Measurements from ENCODE around the gene HS6ST3. TPM values are rescaled to one million over a fixed set of nuclear protein-coding genes. Genes with fewer than 3 reads are reported as not detected.
"Not testable (repeated sequence)": the region's sequence is repeated elsewhere in the genome, so short reads cannot be mapped to it uniquely, and the experiment has no call there.

The HS6ST3 gene
- total and polyA plus RNA-seq, 12 donors, result 2.1 to 27.1 (median 6.2) TPM

DNA sequence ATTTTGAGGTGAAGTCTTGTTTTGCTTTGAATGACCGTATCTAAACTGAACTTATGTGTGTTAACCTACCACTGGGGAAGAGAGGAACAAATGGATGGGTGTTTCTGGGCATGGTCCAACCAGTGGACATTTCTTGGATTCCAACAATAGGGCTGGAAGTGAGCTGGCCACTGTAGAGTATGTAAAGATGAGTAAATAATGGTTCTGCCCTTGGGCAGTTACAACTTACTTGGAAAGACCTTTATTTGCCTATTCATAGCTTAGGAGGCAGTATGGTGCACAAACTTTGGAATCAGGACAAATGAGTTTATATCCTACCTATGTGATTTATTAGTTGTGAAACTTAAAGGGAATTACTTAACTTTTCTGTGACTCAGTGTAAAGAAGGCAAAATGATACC lies 429.5 kb downstream of the HS6ST3 start:
- no peak overlapping the region for H3K4me3 ChIP-seq
- WGBS, 4 donors, result 84 to 100% (median 85%) methylated on average over 1 of the region's 1 CpG
- TF ChIP-seq POLR2A (IDR thresholded peaks at IDR 0.05), result no peak
- TF ChIP-seq, protein P1, sequence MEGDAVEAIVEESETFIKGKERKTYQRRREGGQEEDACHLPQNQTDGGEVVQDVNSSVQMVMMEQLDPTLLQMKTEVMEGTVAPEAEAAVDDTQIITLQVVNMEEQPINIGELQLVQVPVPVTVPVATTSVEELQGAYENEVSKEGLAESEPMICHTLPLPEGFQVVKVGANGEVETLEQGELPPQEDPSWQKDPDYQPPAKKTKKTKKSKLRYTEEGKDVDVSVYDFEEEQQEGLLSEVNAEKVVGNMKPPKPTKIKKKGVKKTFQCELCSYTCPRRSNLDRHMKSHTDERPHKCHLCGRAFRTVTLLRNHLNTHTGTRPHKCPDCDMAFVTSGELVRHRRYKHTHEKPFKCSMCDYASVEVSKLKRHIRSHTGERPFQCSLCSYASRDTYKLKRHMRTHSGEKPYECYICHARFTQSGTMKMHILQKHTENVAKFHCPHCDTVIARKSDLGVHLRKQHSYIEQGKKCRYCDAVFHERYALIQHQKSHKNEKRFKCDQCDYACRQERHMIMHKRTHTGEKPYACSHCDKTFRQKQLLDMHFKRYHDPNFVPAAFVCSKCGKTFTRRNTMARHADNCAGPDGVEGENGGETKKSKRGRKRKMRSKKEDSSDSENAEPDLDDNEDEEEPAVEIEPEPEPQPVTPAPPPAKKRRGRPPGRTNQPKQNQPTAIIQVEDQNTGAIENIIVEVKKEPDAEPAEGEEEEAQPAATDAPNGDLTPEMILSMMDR (IDR thresholded peaks at IDR 0.05), result no peak
- no peak for DNase-seq
- no peak overlapping the region for H3K27ac ChIP-seq
- H3K27me3 ChIP-seq, result no peaks in the 10 kb centered on the region
- H3K9me3 ChIP-seq (replicated peaks in 1 of 3), result no peaks in the 10 kb centered on the region
- intact Hi-C loops (cut with DNase I), result no loop called here
- H3K36me3 ChIP-seq (replicated peaks in 1 of 2), result no peaks in the 10 kb centered on the region
- H3K4me1 ChIP-seq (replicated peaks in 1 of 2), result no peaks in the 10 kb centered on the region

DNA sequence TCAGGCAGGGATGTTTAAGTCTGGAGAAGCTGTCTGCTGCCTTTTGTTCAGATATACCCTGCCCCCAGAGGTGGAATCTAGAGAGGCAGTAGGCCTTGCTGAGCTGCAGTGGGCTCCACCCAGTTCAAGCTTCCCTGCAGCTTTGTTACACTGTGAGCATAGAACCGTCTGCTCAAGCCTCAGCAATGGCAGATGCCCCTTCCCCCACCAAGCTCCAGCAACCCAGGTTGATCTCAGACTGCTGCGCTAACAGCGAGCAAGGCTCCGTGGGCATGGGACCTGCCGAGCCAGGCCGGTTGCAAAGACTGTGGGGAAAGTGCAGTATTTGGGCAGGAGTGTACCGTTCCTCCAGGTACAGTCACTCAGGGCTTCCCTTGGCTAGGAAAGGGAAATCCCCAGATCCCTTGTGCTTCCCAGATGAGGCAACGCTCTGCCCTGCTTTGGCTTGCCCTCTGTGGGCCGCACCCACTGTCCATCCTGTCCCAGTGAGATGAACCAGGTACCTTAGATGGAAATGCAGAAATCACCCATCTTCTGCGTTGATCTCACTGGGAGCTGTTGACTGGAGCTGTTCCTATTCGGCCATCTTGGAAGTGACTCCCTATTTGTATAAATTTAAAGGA lies 434.6 kb downstream of the HS6ST3 start:
- H3K36me3 ChIP-seq (replicated peaks in 1 of 2); H3K27me3 ChIP-seq; DNase-seq; H3K27ac ChIP-seq; H3K9me3 ChIP-seq (replicated peaks in 1 of 3); intact Hi-C loops (cut with DNase I); H3K4me3 ChIP-seq; H3K4me1 ChIP-seq (replicated peaks in 1 of 2): not testable (repeated sequence)
- 83 to 94% (median 91%) methylated on average over 6 to 11 of the region's 11 CpGs for WGBS, 4 donors

DNA sequence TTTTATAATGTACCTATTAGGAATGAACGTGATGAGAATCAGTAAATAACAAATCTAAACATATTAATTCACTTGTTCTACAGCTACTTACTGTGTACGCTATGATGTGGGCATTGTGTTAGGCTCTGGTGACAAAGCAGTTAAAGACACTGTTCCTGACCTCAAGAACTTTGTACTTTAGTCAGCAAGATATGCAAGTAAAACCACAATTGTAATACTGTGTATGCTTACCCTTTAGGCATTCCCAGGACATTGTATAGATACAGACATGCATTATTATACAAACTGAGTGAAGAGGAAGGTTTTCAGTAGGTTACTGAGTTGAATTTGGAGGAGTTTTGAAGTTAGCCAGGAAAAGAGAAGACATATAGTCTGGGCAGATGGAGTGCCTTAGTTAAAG lies 435.8 kb downstream of the HS6ST3 start:
- Histone ChIP-seq H3K27ac (no peak overlapping the region), H3K36me3 (replicated peaks in 1 of 2) (no peaks in the 10 kb centered on the region), H3K4me3 (no peak overlapping the region), H3K9me3 (replicated peaks in 1 of 3) (no peaks in the 10 kb centered on the region), H3K4me1 (replicated peaks in 1 of 2) (peaks cover 0 to 3% of the 10 kb centered on the region in 2 donors), H3K27me3 (no peaks in the 10 kb centered on the region)
- TF ChIP-seq, protein P1 (IDR thresholded peaks at IDR 0.05), result no peak
- no peak for TF ChIP-seq POLR2A (IDR thresholded peaks at IDR 0.05)
- intact Hi-C loops (cut with DNase I), result no loop called here
- no peak for DNase-seq
- WGBS, 4 donors, result 88 to 91% (median 89%) methylated on average over 2 of the region's 2 CpGs

DNA sequence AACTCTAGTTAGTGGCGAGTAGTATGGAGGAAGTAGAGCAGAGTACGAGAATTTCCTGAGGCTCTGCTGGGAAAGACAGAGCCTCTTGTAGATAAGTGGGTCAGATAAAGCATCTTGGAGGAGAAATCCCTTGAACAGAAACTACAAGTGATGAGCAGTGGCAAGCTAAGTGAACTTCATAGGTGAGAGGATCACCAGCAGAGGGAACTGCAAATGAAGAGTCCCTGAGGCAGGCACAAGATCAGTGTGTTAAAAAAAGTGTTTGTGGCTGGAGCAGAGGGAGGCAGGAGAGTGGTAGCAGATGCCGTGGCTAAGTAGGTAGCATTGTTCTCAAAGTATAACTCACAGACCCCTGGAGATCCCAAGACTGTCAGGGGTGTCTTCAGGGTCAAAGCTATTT lies 437.6 kb downstream of the HS6ST3 start:
- 67 to 70% (median 69%) methylated on average over 3 of the region's 3 CpGs for WGBS, 4 donors
- Histone ChIP-seq H3K27ac (no peak overlapping the region), H3K36me3 (replicated peaks in 1 of 2) (no peaks in the 10 kb centered on the region), H3K4me3 (no peak overlapping the region), H3K9me3 (replicated peaks in 1 of 3) (no peaks in the 10 kb centered on the region), H3K27me3 (no peaks in the 10 kb centered on the region), H3K4me1 (replicated peaks in 1 of 2) (peaks cover 0 to 3% of the 10 kb centered on the region in 2 donors)
- intact Hi-C loops (cut with DNase I), result no loop called here
- no peak for TF ChIP-seq POLR2A (IDR thresholded peaks at IDR 0.05)
- TF ChIP-seq, protein P1 (IDR thresholded peaks at IDR 0.05), result no peak
- no peak for DNase-seq

DNA sequence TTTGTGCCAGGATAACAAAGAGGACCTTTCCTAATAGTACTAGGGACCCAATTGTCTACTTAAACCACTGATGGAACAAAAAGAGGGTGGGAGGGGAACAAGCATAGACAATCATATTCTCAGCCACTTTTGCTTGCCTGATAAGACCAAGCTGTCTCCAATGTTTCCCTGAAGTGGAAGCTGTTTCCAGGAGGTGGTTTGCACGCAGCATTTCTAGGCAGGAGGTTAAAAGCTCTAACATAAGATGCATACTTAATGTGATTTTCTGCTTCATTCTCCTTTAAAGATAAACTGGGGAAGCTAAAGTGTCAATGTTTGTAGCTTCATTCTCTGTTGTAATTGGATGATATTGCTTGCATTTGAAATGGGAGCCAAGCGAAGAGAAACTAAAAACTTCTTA lies 442.9 kb downstream of the HS6ST3 start:
- no peaks in the 10 kb centered on the region for H3K27me3 ChIP-seq
- 77 to 94% (median 91%) methylated on average over 2 of the region's 2 CpGs for WGBS, 4 donors
- H3K4me3 ChIP-seq, result no peak overlapping the region
- H3K4me1 ChIP-seq (replicated peaks in 1 of 2), result no peaks in the 10 kb centered on the region
- DNase-seq, result no peak
- TF ChIP-seq POLR2A (IDR thresholded peaks at IDR 0.05), result no peak
- TF ChIP-seq, protein P1 (IDR thresholded peaks at IDR 0.05), result no peak
- intact Hi-C loops (cut with DNase I), result no loop called here
- H3K36me3 ChIP-seq (replicated peaks in 1 of 2), result no peaks in the 10 kb centered on the region
- no peaks in the 10 kb centered on the region for H3K9me3 ChIP-seq (replicated peaks in 1 of 3)
- H3K27ac ChIP-seq, result no peak overlapping the region

Data from adrenal gland (tissue), 12 donors.